HG02623 (cell line): Measurements from ENCODE around the gene GJB3.
"Not testable (repeated sequence)": the region's sequence is repeated elsewhere in the genome, so short reads cannot be mapped to it uniquely, and the experiment has no call there.

Source experiments
- ATAC-seq: cut with Tn5 transposase; IDR thresholded peaks from one replicate; pipeline ENCODE4 v1.9.1; 2021; ENCODE audit warnings: moderate library complexity; ENCODE audit not compliant: unreplicated experiment

GJB3 gene

GRCh38 chr1:34759503-34760357, 21.3 kb upstream of the GJB3 start, which contains the start of gene GJB4:
Gene GJB4, plus strand, starts transcription at chr1:34759740. Its CDS starts 1,515 bp downstream, at chr1:34761255.
- ATAC-seq = no peak

- ATAC-seq = no peak
Observed at GRCh38 chr1:34761176-34761761, 19.7 kb upstream of the GJB3 start.

- no peak for ATAC-seq
Observed at GRCh38 chr1:34761776-34762307, 19.2 kb upstream of the GJB3 start.

GRCh38 chr1:34762474-34763141, 18.4 kb upstream of the GJB3 start:
- no peak for ATAC-seq

- ATAC-seq = no peak
Observed at GRCh38 chr1:34763142-34763781, 17.8 kb upstream of the GJB3 start.

GRCh38 chr1:34768856-34769255, 12.2 kb upstream of the GJB3 start:
- no peak for ATAC-seq

- ATAC-seq = no peak
Observed at GRCh38 chr1:34770891-34771504, 10.0 kb upstream of the GJB3 start.

GRCh38 chr1:34771573-34772371, 9.2 kb upstream of the GJB3 start:
- no peak for ATAC-seq

- ATAC-seq = not testable (repeated sequence)
Observed at GRCh38 chr1:34773114-34773513, 7.9 kb upstream of the GJB3 start.

GRCh38 chr1:34774957-34775356, 6.1 kb upstream of the GJB3 start:
- ATAC-seq = no peak

- no peak for ATAC-seq
Observed at GRCh38 chr1:34776911-34777310, 4.1 kb upstream of the GJB3 start.

GRCh38 chr1:34777519-34778321, 3.3 kb upstream of the GJB3 start:
- ATAC-seq = no peak

- ATAC-seq = no peak
Observed at GRCh38 chr1:34778381-34778780, 2.6 kb upstream of the GJB3 start.

- ATAC-seq = no peak
Observed at GRCh38 chr1:34779005-34779404, 2.0 kb upstream of the GJB3 start.

- ATAC-seq = no peak
Observed at GRCh38 chr1:34779526-34779925, 1.5 kb upstream of the GJB3 start.

GRCh38 chr1:34779962-34780361, 1.1 kb upstream of the GJB3 start:
- ATAC-seq = no peak

GRCh38 chr1:34780528-34780927, 486 bp upstream of the GJB3 start:
- ATAC-seq = no peak

GRCh38 chr1:34781844-34782391, 904 bp downstream of the GJB3 start:
- ATAC-seq = no peak

GRCh38 chr1:34784751-34785221, 3.8 kb downstream of the GJB3 start:
- no peak for ATAC-seq
